ENCODE results near the gene SPRR2G.

DNA sequence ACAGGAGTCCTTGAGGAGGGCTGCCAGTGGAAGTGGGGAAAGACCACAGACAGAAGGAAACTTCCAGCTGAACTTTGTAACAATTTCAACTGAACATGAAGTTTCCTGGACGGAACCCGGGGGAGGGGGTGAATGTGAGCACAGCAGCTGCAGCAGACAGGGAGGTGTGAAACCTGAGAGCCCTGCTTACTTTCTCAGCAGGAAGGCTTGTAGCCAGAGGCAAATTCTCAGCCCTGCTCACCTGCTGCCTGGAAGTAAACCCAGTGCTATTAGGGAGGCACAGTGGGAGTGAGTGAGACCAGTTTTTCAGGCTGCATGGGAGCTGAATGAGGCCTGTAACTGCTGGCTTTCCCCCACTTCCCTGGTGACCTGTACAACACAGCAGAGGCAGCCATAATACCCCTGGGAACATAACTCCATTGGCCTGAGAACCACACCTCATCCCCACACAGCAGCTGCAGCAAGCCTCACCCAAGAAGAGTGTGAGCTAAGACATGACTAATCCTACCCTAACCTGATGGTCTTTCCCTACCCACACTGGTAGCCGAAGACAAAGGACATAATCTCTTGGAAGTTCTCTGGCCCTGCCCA, 27.8 kb downstream of the SPRR2G start:
- TF ChIP-seq, protein P1, sequence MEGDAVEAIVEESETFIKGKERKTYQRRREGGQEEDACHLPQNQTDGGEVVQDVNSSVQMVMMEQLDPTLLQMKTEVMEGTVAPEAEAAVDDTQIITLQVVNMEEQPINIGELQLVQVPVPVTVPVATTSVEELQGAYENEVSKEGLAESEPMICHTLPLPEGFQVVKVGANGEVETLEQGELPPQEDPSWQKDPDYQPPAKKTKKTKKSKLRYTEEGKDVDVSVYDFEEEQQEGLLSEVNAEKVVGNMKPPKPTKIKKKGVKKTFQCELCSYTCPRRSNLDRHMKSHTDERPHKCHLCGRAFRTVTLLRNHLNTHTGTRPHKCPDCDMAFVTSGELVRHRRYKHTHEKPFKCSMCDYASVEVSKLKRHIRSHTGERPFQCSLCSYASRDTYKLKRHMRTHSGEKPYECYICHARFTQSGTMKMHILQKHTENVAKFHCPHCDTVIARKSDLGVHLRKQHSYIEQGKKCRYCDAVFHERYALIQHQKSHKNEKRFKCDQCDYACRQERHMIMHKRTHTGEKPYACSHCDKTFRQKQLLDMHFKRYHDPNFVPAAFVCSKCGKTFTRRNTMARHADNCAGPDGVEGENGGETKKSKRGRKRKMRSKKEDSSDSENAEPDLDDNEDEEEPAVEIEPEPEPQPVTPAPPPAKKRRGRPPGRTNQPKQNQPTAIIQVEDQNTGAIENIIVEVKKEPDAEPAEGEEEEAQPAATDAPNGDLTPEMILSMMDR (IDR thresholded peaks at IDR 0.05): no peak
- no peak for TF ChIP-seq POLR2A (IDR thresholded peaks at IDR 0.05)

Data from esophagus squamous epithelium (tissue), 4 donors.